ENCODE data around the gene OCA2.

GRCh38 chr15:27871902-27872260, 227.2 kb downstream of the OCA2 start:
- TF ChIP-seq CTCF (IDR thresholded peaks at IDR 0.05; ENCODE audit: insufficient read depth, low read length) (no peak), POLR2AphosphoS5 (IDR thresholded peaks at IDR 0.05; ENCODE audit: low read depth) (no peak), REST (IDR thresholded peaks at IDR 0.05; ENCODE audit: insufficient replicate concordance, low read depth) (no peak)

Data from HL-60 (cell line).